ENCODE results near the gene PTPRM. TPM values are rescaled to one million over a fixed set of nuclear protein-coding genes. Genes with fewer than 3 reads are reported as not detected.

Gene PTPRM
- total RNA-seq, 1 experiment from 2014 or later: 6.2 TPM

DNA sequence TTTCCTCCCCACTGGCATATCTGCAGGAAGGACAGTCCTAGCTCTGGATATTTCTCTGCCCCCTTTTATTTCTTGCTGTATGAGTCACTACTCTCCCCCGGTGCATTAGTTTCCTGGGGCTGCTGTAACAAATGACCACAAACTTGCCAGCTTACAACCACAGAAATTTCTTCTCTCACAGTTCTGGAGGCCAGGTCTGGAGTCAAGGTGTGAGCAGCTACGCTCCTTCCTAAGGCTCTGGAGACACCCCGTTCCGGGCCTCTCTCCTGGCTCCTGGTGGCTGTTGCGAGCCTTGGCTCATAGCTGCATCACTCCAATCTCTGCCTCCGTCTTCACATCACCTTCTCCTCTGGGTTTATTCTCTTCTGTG, 34.1 kb downstream of the PTPRM start:
- WGBS (ENCODE audit: extremely low coverage, insufficient read length, low lambda C conversion rate): no CpG with 5 or more reads among the region's 6 CpGs
- H4K20me1 ChIP-seq (ENCODE audit: control insufficient read depth, insufficient read depth, insufficient read length): no peaks in the 10 kb centered on the region

More for the DNA sequence above, 34.1 kb downstream of the PTPRM start:
- Histone ChIP-seq H3K56ac (ENCODE audit: insufficient read length, low read depth, low read length) (no peak overlapping the region), H2BK120ac (ENCODE audit: low read depth, low read length, poor library complexity, severe bottlenecking) (no peak overlapping the region), H3K14ac (ENCODE audit: insufficient read depth, low read length) (no peak overlapping the region), H3K27ac (ENCODE audit: insufficient read length, low read depth, low read length) (no peak overlapping the region), H3K18ac (ENCODE audit: insufficient read length, low read depth, low read length) (no peak overlapping the region), H3K27me3 (ENCODE audit: insufficient read depth, low read length) (no peaks in the 10 kb centered on the region), H3K9ac (ENCODE audit: extremely low read depth, insufficient read length, low read length) (no peak overlapping the region), H3K4me2 (ENCODE audit: insufficient read depth, insufficient read length, low read length) (no peak overlapping the region), H2AK5ac (ENCODE audit: insufficient read length, low read length) (no peak overlapping the region), H3T11ph (ENCODE audit: low read length) (no peak overlapping the region), H2BK20ac (ENCODE audit: low read depth, low read length, poor library complexity, severe bottlenecking) (no peak overlapping the region), H3K23ac (ENCODE audit: insufficient read length, low read depth, low read length) (no peak overlapping the region), H4K8ac (replicated peaks; ENCODE audit: insufficient read length, low read depth, low read length) (no peak overlapping the region), H3K79me1 (ENCODE audit: insufficient read depth, low read depth, low read length, poor library complexity, severe bottlenecking) (no peaks in the 10 kb centered on the region), H2AFZ (ENCODE audit: low read length) (no peak overlapping the region), H3K4me1 (ENCODE audit: insufficient read depth, low read length) (peaks cover 6% of the 10 kb centered on the region; the same call in 1 of the 2 replicates), H2BK12ac (ENCODE audit: insufficient read length, low read depth, low read length) (no peak overlapping the region), H3K9me3 (ENCODE audit: control insufficient read depth, low read depth, low read length) (no peaks in the 10 kb centered on the region), H4K91ac (ENCODE audit: insufficient read length, low read depth, low read length) (no peak overlapping the region), H3K79me2 (ENCODE audit: insufficient read depth, low read length) (no peaks in the 10 kb centered on the region), H3K4ac (ENCODE audit: low read depth, low read length) (no peak overlapping the region), H2BK5ac (ENCODE audit: insufficient read length, low read length) (no peak overlapping the region), H3K23me2 (ENCODE audit: insufficient read length, low read depth, low read length, poor library complexity, severe bottlenecking) (no peaks in the 10 kb centered on the region), H2BK15ac (ENCODE audit: low read depth, low read length) (no peak overlapping the region), H4K5ac (ENCODE audit: insufficient read length, low read depth, low read length) (no peak overlapping the region)
- Mint-ChIP-seq H3K4me3 (no peak overlapping the region), H3K9me3 (no peaks in the 10 kb centered on the region; a peak in 1 of 5 replicates), H3K27me3 (ENCODE audit: low read depth) (no peaks in the 10 kb centered on the region), H3K36me3 (ENCODE audit: insufficient read depth in 1 of 3, low read depth in 3 of 3) (no peaks in the 10 kb centered on the region), H3K4me1 (peaks cover 42 to 50% of the 10 kb centered on the region in 2 experiments), H3K27ac (peak overlapping the region in 1 of 3 experiments; percentile 7; a peak in 1 of 7 replicates)
- no peak for DNase-seq
- TF ChIP-seq, protein P1, sequence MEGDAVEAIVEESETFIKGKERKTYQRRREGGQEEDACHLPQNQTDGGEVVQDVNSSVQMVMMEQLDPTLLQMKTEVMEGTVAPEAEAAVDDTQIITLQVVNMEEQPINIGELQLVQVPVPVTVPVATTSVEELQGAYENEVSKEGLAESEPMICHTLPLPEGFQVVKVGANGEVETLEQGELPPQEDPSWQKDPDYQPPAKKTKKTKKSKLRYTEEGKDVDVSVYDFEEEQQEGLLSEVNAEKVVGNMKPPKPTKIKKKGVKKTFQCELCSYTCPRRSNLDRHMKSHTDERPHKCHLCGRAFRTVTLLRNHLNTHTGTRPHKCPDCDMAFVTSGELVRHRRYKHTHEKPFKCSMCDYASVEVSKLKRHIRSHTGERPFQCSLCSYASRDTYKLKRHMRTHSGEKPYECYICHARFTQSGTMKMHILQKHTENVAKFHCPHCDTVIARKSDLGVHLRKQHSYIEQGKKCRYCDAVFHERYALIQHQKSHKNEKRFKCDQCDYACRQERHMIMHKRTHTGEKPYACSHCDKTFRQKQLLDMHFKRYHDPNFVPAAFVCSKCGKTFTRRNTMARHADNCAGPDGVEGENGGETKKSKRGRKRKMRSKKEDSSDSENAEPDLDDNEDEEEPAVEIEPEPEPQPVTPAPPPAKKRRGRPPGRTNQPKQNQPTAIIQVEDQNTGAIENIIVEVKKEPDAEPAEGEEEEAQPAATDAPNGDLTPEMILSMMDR (conservative IDR thresholded peaks at IDR 0.05): peak; percentile 31; the same call in 2 of the 3 replicates
